Fibroblast of gingiva (primary cell): ENCODE results near the gene ALKBH6.
"Not testable (repeated sequence)": the region's sequence is repeated elsewhere in the genome, so short reads cannot be mapped to it uniquely, and the experiment has no call there.

Experiments
- DNase-seq: peaks from one replicate; pipeline ENCODE4 v3.0.0-alpha.2; 2011; ENCODE audit warnings: low read depth

ALKBH6 gene

GRCh38 chr19:35992907-35993765 lies 20.9 kb downstream of the ALKBH6 start:
- DNase-seq: no peak

GRCh38 chr19:35991731-35992450 lies 22.1 kb downstream of the ALKBH6 start:
- DNase-seq: no peak

GRCh38 chr19:35990771-35991730 lies 23.0 kb downstream of the ALKBH6 start:
- no peak for DNase-seq

- no peak for DNase-seq
Observed at GRCh38 chr19:35990156-35990555, 23.9 kb downstream of the ALKBH6 start.

GRCh38 chr19:35988824-35989223 lies 25.2 kb downstream of the ALKBH6 start:
- no peak for DNase-seq

- no peak for DNase-seq
Observed at GRCh38 chr19:35987571-35987896, 26.5 kb downstream of the ALKBH6 start.

GRCh38 chr19:35986664-35987570 lies 27.1 kb downstream of the ALKBH6 start:
- no peak for DNase-seq

- no peak for DNase-seq
Observed at GRCh38 chr19:35986111-35986510, 27.9 kb downstream of the ALKBH6 start.

GRCh38 chr19:35983177-35983576 lies 30.8 kb downstream of the ALKBH6 start:
- no peak for DNase-seq

- DNase-seq: not testable (repeated sequence)
Observed at GRCh38 chr19:35980997-35981396, 33.0 kb downstream of the ALKBH6 start.

- no peak for DNase-seq
Observed at GRCh38 chr19:35978832-35979365, 35.1 kb downstream of the ALKBH6 start.

- no peak for DNase-seq
Observed at GRCh38 chr19:35978271-35978670, 35.7 kb downstream of the ALKBH6 start.

- DNase-seq: no peak
Observed at GRCh38 chr19:35977446-35978222, 36.4 kb downstream of the ALKBH6 start.

- no peak for DNase-seq
Observed at GRCh38 chr19:35975608-35976214, 38.3 kb downstream of the ALKBH6 start.

GRCh38 chr19:35973487-35973886 lies 40.5 kb downstream of the ALKBH6 start:
- DNase-seq: no peak

- no peak for DNase-seq
Observed at GRCh38 chr19:35966771-35967170, 47.2 kb downstream of the ALKBH6 start.

- peak; percentile 35 for DNase-seq
Observed at GRCh38 chr19:35963514-35963913, 50.5 kb downstream of the ALKBH6 start.

GRCh38 chr19:35960432-35960972 lies 53.5 kb downstream of the ALKBH6 start:
- no peak for DNase-seq

- no peak for DNase-seq
Observed at GRCh38 chr19:35959968-35960320, 54.1 kb downstream of the ALKBH6 start.
